Tibial nerve (tissue), 4 donors: ENCODE measurements around the gene NT5C1A. TPM values are rescaled to one million over a fixed set of nuclear protein-coding genes. Genes with fewer than 3 reads are reported as not detected.

Source experiments
- DNase-seq, 2 donors: peaks; one replicate each; pipeline ENCODE4 v3.0.0-alpha.2; 2019; ENCODE audit warnings: low spot score in 2 of 2
- H3K27ac ChIP-seq, 4 donors: fragments of 200-600 bp; sonication (generic) in 3 of 4; one replicate each; pipeline ENCODE4 v1.5.1; 2017 to 2019; ENCODE audit warnings: mild to moderate bottlenecking in 1 of 4
- H3K27me3 ChIP-seq, 2 donors: fragments of 200-600 bp; sonication (generic) in 1 of 2; one replicate each; pipeline versions ENCODE4 v1.5.1 to v1.6.0; 2017 to 2019
- H3K36me3 ChIP-seq, 3 donors: fragments of 200-600 bp; sonication (generic); one replicate each; pipeline ENCODE4 v1.5.1; 2018 to 2019
- H3K4me1 ChIP-seq, 4 donors: fragments of 200-600 bp; sonication (generic) in 3 of 4; one replicate each; pipeline ENCODE4 v1.5.1; 2017 to 2019
- H3K4me3 ChIP-seq, 4 donors: fragments of 200-600 bp; sonication (generic) in 3 of 4; one replicate each; pipeline ENCODE4 v1.5.1; 2017 to 2019; ENCODE audit warnings: mild to moderate bottlenecking in 1 of 4, moderate library complexity in 1 of 4
- H3K9me3 ChIP-seq, 4 donors: fragments of 200-600 bp; sonication (generic) in 3 of 4; one replicate each; pipeline ENCODE4 v1.5.1; 2017 to 2019
- EP300 ChIP-seq, 2 donors: sonication (generic); formaldehyde crosslinking; IDR thresholded peaks; one replicate each; pipeline ENCODE4 v1.6.1; 2017; ENCODE audit warnings: antibody characterized with exemption in 2 of 2, mild to moderate bottlenecking in 1 of 2
- POLR2A ChIP-seq, 2 donors: fragments of 450-650 bp; IDR thresholded peaks; one replicate each; pipeline ENCODE4 v1.6.1; 2017; ENCODE audit warnings: antibody characterized with exemption in 2 of 2, mild to moderate bottlenecking in 2 of 2, moderate library complexity in 2 of 2
- WGBS, 2 donors: methylation state at CpG; one replicate each; pipeline ENCODE4 v1.1.5; 2018; 5-methylcytosine and 5-hydroxymethylcytosine counted together
- total RNA-seq, 4 donors: library from RNA; depleted of rRNA; stranded (reverse); fragments of >200 nt; gene quantifications; one replicate each; pipeline ENCODE4 v1.1.0, GENCODE V29; 2016
- TF ChIP-seq, protein P1 (sequence below), 5 experiments: fragments of 200-600 bp in 3 of 5; fragments of 450-650 bp in 2 of 5; sonication (generic) in 3 of 5; IDR thresholded peaks; one replicate each; pipeline ENCODE4 v1.5.1; 2016 to 2019; ENCODE audit warnings: antibody characterized with exemption in 5 of 5, mild to moderate bottlenecking in 3 of 5, moderate library complexity in 2 of 5

The NT5C1A gene
- total RNA-seq, 4 donors from 2014 or later, result 2.2 TPM; not detected in 3

DNA sequence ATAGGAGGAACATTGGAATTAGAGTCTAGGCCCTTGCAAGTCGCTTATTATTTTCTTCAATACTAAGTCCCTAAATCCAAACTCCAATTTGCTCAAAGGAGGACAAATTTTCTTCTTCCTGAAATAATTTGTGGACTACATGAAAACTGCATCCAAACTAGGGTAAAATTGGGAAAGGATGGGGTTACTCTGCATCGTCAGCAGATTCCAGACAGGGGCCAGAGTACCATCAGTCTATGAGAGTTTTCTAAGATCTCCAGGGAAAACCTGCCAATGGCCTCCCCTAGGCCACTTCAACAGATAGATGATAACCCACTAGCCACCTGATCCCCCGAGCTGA lies 33.0 kb downstream of the NT5C1A start:
- peak overlapping the region; percentile 37 to 64 (median 48) for H3K4me3 ChIP-seq
- no peaks in the 10 kb centered on the region for H3K9me3 ChIP-seq
- TF ChIP-seq EP300 (IDR thresholded peaks at IDR 0.05) (no peak), POLR2A (IDR thresholded peaks at IDR 0.05) (no peak)
- TF ChIP-seq, protein P1, sequence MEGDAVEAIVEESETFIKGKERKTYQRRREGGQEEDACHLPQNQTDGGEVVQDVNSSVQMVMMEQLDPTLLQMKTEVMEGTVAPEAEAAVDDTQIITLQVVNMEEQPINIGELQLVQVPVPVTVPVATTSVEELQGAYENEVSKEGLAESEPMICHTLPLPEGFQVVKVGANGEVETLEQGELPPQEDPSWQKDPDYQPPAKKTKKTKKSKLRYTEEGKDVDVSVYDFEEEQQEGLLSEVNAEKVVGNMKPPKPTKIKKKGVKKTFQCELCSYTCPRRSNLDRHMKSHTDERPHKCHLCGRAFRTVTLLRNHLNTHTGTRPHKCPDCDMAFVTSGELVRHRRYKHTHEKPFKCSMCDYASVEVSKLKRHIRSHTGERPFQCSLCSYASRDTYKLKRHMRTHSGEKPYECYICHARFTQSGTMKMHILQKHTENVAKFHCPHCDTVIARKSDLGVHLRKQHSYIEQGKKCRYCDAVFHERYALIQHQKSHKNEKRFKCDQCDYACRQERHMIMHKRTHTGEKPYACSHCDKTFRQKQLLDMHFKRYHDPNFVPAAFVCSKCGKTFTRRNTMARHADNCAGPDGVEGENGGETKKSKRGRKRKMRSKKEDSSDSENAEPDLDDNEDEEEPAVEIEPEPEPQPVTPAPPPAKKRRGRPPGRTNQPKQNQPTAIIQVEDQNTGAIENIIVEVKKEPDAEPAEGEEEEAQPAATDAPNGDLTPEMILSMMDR (IDR thresholded peaks at IDR 0.05), result no peak
- peak overlapping the region in 3 of 4 donors; percentile 0 to 87 (median 84) for H3K27ac ChIP-seq
- DNase-seq, result no peak
- H3K27me3 ChIP-seq, result peaks cover 0 to 15% of the 10 kb centered on the region in 2 donors
- H3K4me1 ChIP-seq, result peaks cover 0 to 35% (median 0%) of the 10 kb centered on the region in 4 donors
- H3K36me3 ChIP-seq, result no peaks in the 10 kb centered on the region
- 67 to 71% methylated on average over 3 of the region's 3 CpGs for WGBS, 2 donors

DNA sequence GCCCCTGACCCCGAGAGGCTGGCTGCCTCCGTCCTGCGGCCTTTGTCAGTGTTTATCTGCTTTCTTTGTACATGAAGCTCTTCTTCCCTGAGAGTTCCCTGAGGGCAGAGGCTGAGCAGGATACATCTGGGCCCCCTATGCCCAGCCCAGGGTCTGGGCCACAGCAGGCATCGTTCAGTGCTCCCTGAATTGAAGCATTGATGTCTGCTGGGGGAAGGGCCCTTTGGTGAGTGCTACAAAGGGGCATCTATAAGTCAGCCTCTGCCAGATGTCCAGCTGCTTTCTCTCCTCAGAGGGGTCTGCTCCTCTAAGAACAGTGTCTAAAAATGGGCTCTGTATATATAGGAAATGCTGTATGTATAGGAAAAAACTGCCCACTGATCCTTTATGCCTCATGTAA lies 34.5 kb downstream of the NT5C1A start:
- WGBS, 2 donors, result 54 to 57% methylated on average over 4 of the region's 4 CpGs
- DNase-seq, result no peak
- peak overlapping the region in 1 of 4 donors; percentile 64 for H3K4me3 ChIP-seq
- peak overlapping the region in 2 of 4 donors; percentile 84 to 87 for H3K27ac ChIP-seq
- H3K36me3 ChIP-seq, result no peaks in the 10 kb centered on the region
- H3K4me1 ChIP-seq, result peaks cover 0 to 50% (median 0%) of the 10 kb centered on the region in 4 donors
- TF ChIP-seq, protein P1 (IDR thresholded peaks at IDR 0.05), result no peak
- TF ChIP-seq EP300 (IDR thresholded peaks at IDR 0.05), result no peak
- TF ChIP-seq POLR2A (IDR thresholded peaks at IDR 0.05), result no peak
- peaks cover 0 to 18% of the 10 kb centered on the region in 2 donors for H3K27me3 ChIP-seq
- H3K9me3 ChIP-seq, result no peaks in the 10 kb centered on the region

DNA sequence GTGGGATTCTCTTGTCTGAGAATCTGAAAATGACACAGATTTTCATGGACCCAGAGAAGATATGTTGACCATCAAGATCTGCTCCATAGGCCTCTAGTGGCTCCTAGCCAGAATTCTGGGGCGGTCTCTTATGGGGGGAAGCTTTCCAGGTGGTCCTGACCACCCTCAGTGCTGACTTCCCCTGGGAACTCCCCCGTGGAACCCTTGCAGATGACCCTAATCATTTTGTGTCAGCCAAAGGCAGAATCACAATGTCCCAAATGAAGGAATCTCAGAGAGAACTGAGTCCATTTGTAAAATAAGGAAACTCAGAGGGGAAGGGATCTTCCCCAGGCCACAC lies 36.1 kb downstream of the NT5C1A start:
- no peak for DNase-seq
- no peak overlapping the region for H3K4me3 ChIP-seq

DNA sequence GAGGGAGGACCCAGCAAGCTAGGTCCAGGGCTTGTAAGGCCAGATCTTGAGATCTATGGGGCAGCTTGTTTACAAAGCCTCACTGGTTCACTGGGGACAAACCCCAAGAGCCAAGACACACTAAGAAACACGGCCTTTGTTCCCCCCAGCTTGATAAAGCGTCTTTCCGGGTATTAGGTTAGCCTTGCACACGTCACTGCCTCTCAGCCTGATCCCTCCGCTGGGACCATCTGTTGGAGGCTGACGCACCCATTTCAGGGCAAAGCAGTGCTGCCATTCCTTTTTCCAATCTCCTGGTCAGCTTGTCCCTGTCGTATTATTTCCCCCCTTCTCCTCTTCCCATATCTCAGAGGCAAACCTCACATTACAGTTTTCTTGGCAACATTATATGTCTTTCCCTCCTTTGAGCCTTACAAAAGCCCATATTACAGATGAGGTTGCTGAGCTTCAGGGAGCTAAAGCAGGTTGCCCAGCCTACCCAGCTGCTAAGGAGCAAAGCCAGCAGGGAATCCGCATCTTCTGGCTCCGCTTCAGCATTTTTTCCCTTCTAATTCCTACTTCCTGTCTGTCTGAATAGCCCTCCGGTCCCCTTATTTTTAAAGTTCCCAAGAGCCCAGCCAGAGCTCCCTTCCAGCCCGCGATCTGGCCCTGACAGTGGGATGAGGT lies 36.6 kb downstream of the NT5C1A start:
- peaks cover 0 to 18% of the 10 kb centered on the region in 2 donors for H3K27me3 ChIP-seq
- peak overlapping the region in 3 of 4 donors; percentile 20 to 84 (median 72) for H3K27ac ChIP-seq
- peaks cover 0 to 8% (median 0%) of the 10 kb centered on the region in 3 donors for H3K36me3 ChIP-seq
- peaks cover 0 to 50% (median 0%) of the 10 kb centered on the region in 4 donors for H3K4me1 ChIP-seq
- DNase-seq, result peak in 1 of 2 donors; percentile 42
- TF ChIP-seq EP300 (IDR thresholded peaks at IDR 0.05) (peak in 1 of 2 donors; percentile 54), POLR2A (IDR thresholded peaks at IDR 0.05) (no peak)
- TF ChIP-seq, protein P1 (IDR thresholded peaks at IDR 0.05), result no peak
- no peaks in the 10 kb centered on the region for H3K9me3 ChIP-seq
- no peak overlapping the region for H3K4me3 ChIP-seq
- 55 to 74% methylated on average over 12 of the region's 12 CpGs for WGBS, 2 donors

More for the DNA sequence above, 36.1 kb downstream of the NT5C1A start:
- Histone ChIP-seq H3K9me3 (no peaks in the 10 kb centered on the region), H3K4me1 (peaks cover 0 to 50% (median 0%) of the 10 kb centered on the region in 4 donors), H3K36me3 (peaks cover 0 to 3% (median 0%) of the 10 kb centered on the region in 3 donors), H3K27ac (peak overlapping the region in 3 of 4 donors; percentile 20 to 84 (median 72)), H3K27me3 (peaks cover 0 to 18% of the 10 kb centered on the region in 2 donors)
- TF ChIP-seq, protein P1 (IDR thresholded peaks at IDR 0.05), result no peak
- no peak for TF ChIP-seq EP300 (IDR thresholded peaks at IDR 0.05)
- no peak for TF ChIP-seq POLR2A (IDR thresholded peaks at IDR 0.05)
- WGBS, 2 donors, result 29 to 37% methylated on average over 2 of the region's 2 CpGs

GRCh38 chr1:39633422-39633821 lies 38.5 kb downstream of the NT5C1A start:
- WGBS, 2 donors, result 70 to 75% methylated on average over 3 of the region's 3 CpGs
- no peak for DNase-seq
- H3K9me3 ChIP-seq, result no peaks in the 10 kb centered on the region
- H3K36me3 ChIP-seq, result peaks cover 0 to 21% (median 0%) of the 10 kb centered on the region in 3 donors
- peaks cover 0 to 10% of the 10 kb centered on the region in 2 donors for H3K27me3 ChIP-seq
- peaks cover 0 to 37% (median 0%) of the 10 kb centered on the region in 4 donors for H3K4me1 ChIP-seq
- peak overlapping the region; percentile 4 to 80 (median 44) for H3K27ac ChIP-seq
- H3K4me3 ChIP-seq, result peak overlapping the region in 1 of 4 donors; percentile 41
- TF ChIP-seq, protein P1 (IDR thresholded peaks at IDR 0.05), result no peak
- TF ChIP-seq POLR2A (IDR thresholded peaks at IDR 0.05) (no peak), EP300 (IDR thresholded peaks at IDR 0.05) (no peak)
